HEK293T (cell line): ENCODE measurements around the gene SLC14A1.

Experiments used
- CTCF ChIA-PET: fragments of 350-600 bp; formaldehyde crosslinking; extraction: SDS; loops from one replicate; lab custom pipeline; 2021; ENCODE audit warnings: antibody characterized with exemption, inconsistent platforms; lab: Yijun Ruan, JAX
- POLR2A ChIA-PET: fragments of 350-600 bp; formaldehyde crosslinking; extraction: SDS; loops from one replicate; lab custom pipeline; 2020; ENCODE audit warnings: antibody characterized with exemption, inconsistent platforms; lab: Yijun Ruan, JAX
- DNase-seq: peaks from one replicate; pipeline ENCODE4 v3.0.0; 2012; ENCODE audit warnings: mixed read lengths; ENCODE audit errors: extremely low spot score
- ARNT ChIP-seq: fragments of 450-650 bp; IDR thresholded peaks from 2 replicates; pipeline ENCODE4 v1.6.1; 2017; ENCODE audit warnings: mild to moderate bottlenecking
- BHLHE40 ChIP-seq: fragments of 450-650 bp; IDR thresholded peaks from 2 replicates; pipeline ENCODE4 v1.6.1; 2016; ENCODE audit warnings: mild to moderate bottlenecking, moderate library complexity, borderline replicate concordance
- CTBP1 ChIP-seq: fragments of 450-650 bp; IDR thresholded peaks from 2 replicates; pipeline ENCODE4 v1.6.1; 2016; ENCODE audit warnings: borderline replicate concordance
- ELF4 ChIP-seq: fragments of 450-650 bp; IDR thresholded peaks from 2 replicates; pipeline ENCODE4 v1.6.1; 2017; ENCODE audit warnings: antibody characterized with exemption
- FOXA1 ChIP-seq: fragments of 450-650 bp; IDR thresholded peaks from 2 replicates; pipeline ENCODE4 v1.6.1; 2016; ENCODE audit warnings: mild to moderate bottlenecking
- FOXK2 ChIP-seq: fragments of 450-650 bp; IDR thresholded peaks from 2 replicates; pipeline ENCODE4 v1.6.1; 2016; ENCODE audit warnings: mild to moderate bottlenecking
- FOXM1 ChIP-seq: fragments of 450-650 bp; IDR thresholded peaks from 2 replicates; pipeline ENCODE4 v1.6.1; 2017; ENCODE audit warnings: mild to moderate bottlenecking, borderline replicate concordance
- HDGF ChIP-seq: fragments of 450-650 bp; IDR thresholded peaks from 2 replicates; pipeline ENCODE4 v1.6.1; 2017; ENCODE audit warnings: antibody characterized with exemption, borderline replicate concordance
- L3MBTL2 ChIP-seq: fragments of 450-650 bp; conservative IDR thresholded peaks from 2 replicates; pipeline ENCODE4 v1.6.1; 2016; ENCODE audit warnings: mild to moderate bottlenecking
- LEF1 ChIP-seq: fragments of 450-650 bp; IDR thresholded peaks from 2 replicates; pipeline ENCODE4 v1.6.1; 2017; ENCODE audit warnings: mild to moderate bottlenecking, borderline replicate concordance
- NFRKB ChIP-seq: fragments of 450-650 bp; IDR thresholded peaks from 2 replicates; pipeline ENCODE4 v1.6.1; 2016; ENCODE audit warnings: mild to moderate bottlenecking, moderate library complexity
- PKNOX1 ChIP-seq: fragments of 450-650 bp; IDR thresholded peaks from 2 replicates; pipeline ENCODE4 v1.6.1; 2016
- SP1 ChIP-seq: fragments of 450-650 bp; IDR thresholded peaks from 2 replicates; pipeline ENCODE4 v1.6.1; 2017
- SUZ12 ChIP-seq: fragments of 450-650 bp; IDR thresholded peaks from 2 replicates; pipeline ENCODE4 v1.6.1; 2016; ENCODE audit warnings: mild to moderate bottlenecking
- TARDBP ChIP-seq: fragments of 450-650 bp; IDR thresholded peaks from 2 replicates; pipeline ENCODE4 v1.6.1; 2016
- ZNF384 ChIP-seq: fragments of 450-650 bp; IDR thresholded peaks from 2 replicates; pipeline ENCODE4 v1.6.1; 2016

The SLC14A1 gene

GRCh38 chr18:45783097-45784075, 59.4 kb downstream of the SLC14A1 start:
- CTCF ChIA-PET, result no interaction called here
- POLR2A ChIA-PET, result no interaction called here
- TF ChIP-seq FOXM1 (no peak), LEF1 (no peak), FOXK2 (no peak), PKNOX1 (no peak), ARNT (no peak), HDGF (no peak), NFRKB (no peak), BHLHE40 (no peak), CTBP1 (no peak), SUZ12 (no peak), ZNF384 (no peak), ELF4 (no peak)
- no peak for DNase-seq

- TF ChIP-seq HDGF (no peak), ZNF384 (no peak), FOXK2 (no peak), BHLHE40 (no peak), SP1 (no peak)
- POLR2A ChIA-PET, result no interaction called here
- no peak for DNase-seq
These were observed 61.2 kb downstream of the SLC14A1 start for GRCh38 chr18:45785134-45785533.

GRCh38 chr18:45786941-45787340, 63.0 kb downstream of the SLC14A1 start:
- ChIA-PET CTCF (interaction anchor here (0.6 to 0.7 kb wide), 2 partner anchors 24 to 1085 kb away, joined by 6 to 7 read pairs; no protein-coding TSS in a partner anchor), POLR2A (no interaction called here)
- DNase-seq, result no peak
- TF ChIP-seq NFRKB, result no peak
- no peak for TF ChIP-seq FOXA1
- no peak for TF ChIP-seq ARNT
- TF ChIP-seq PKNOX1, result no peak
- TF ChIP-seq HDGF, result no peak
- TF ChIP-seq ZNF384, result no peak
- TF ChIP-seq LEF1, result no peak
- no peak for TF ChIP-seq TARDBP

More at GRCh38 chr18:45785134-45785533, 61.2 kb downstream of the SLC14A1 start:
- CTCF ChIA-PET, result no interaction called here

GRCh38 chr18:45787346-45787745, 63.4 kb downstream of the SLC14A1 start:
- CTCF ChIA-PET, result interaction anchor here (0.6 kb wide), 1 partner anchor 24 kb away, joined by 6 read pairs; no protein-coding TSS in a partner anchor

GRCh38 chr18:45788861-45789260, 64.9 kb downstream of the SLC14A1 start:
- CTCF ChIA-PET, result no interaction called here

More at GRCh38 chr18:45787346-45787745, 63.4 kb downstream of the SLC14A1 start:
- no peak for DNase-seq
- TF ChIP-seq SUZ12 (no peak), FOXK2 (no peak), BHLHE40 (no peak), L3MBTL2 (no peak), LEF1 (no peak), ARNT (no peak), FOXA1 (no peak), SP1 (no peak), FOXM1 (no peak), NFRKB (no peak), CTBP1 (no peak), TARDBP (no peak)
- POLR2A ChIA-PET, result no interaction called here

More at GRCh38 chr18:45788861-45789260, 64.9 kb downstream of the SLC14A1 start:
- TF ChIP-seq ARNT (no peak), LEF1 (no peak), L3MBTL2 (no peak), FOXA1 (no peak), SP1 (no peak), NFRKB (no peak), HDGF (no peak), TARDBP (no peak), CTBP1 (no peak), ZNF384 (no peak), PKNOX1 (no peak), BHLHE40 (no peak), FOXK2 (no peak), SUZ12 (no peak)
- POLR2A ChIA-PET, result no interaction called here
- no peak for DNase-seq
